Measurements from ENCODE around the gene RASL10A.

- TF ChIP-seq CTCF (conservative IDR thresholded peaks at IDR 0.05) (no peak), ZFX (IDR thresholded peaks at IDR 0.05) (no peak)
Measured at GRCh38 chr22:29263791-29264276, 51.7 kb downstream of the RASL10A start.

All from C4-2B (cell line).